ENCODE measurements around the gene ITGAL. TPM values are rescaled to one million over a fixed set of nuclear protein-coding genes. Genes with fewer than 3 reads are reported as not detected.

Gene ITGAL
- total RNA-seq, 6 experiments from 2014 or later: 7.3 to 12.4 (median 10.2) TPM

- Histone ChIP-seq H3K4me3 (peak overlapping the region in 1 of 3 donors; percentile 3), H3K27ac (peak overlapping the region in 2 of 3 donors; percentile 49 to 89), H3K27me3 (no peaks in the 10 kb centered on the region), H3K36me3 (no peaks in the 10 kb centered on the region), H3K9me3 (no peaks in the 10 kb centered on the region), H3K4me1 (peaks cover 0 to 12% (median under 1%) of the 10 kb centered on the region in 4 donors)
- intact Hi-C loops (cut with DNase I): no loop called here
- TF ChIP-seq POLR2A (IDR thresholded peaks at IDR 0.05) (no peak), CTCF (IDR thresholded peaks at IDR 0.05) (no peak)
- ATAC-seq (no peak), DNase-seq (no peak)
- WGBS (ENCODE audit: insufficient coverage, low coverage, low lambda C conversion rate, missing lambda C conversion rate): 69% methylated on average over 4 of the region's 44 CpGs
These were observed 97.4 kb downstream of the ITGAL start for GRCh38 chr16:30569746-30570635.

- intact Hi-C loops (cut with DNase I): no loop called here
- Histone ChIP-seq H3K9me3 (no peaks in the 10 kb centered on the region), H3K36me3 (no peaks in the 10 kb centered on the region), H3K4me3 (peak overlapping the region; percentile 64 to 77 (median 72)), H3K4me1 (peaks cover 0 to 12% (median under 1%) of the 10 kb centered on the region in 4 donors), H3K27me3 (no peaks in the 10 kb centered on the region), H3K27ac (peak overlapping the region; percentile 89 to 94 (median 91))
- DNase-seq: peak in 2 of 3 donors; percentile 37 to 52
- TF ChIP-seq POLR2A (IDR thresholded peaks at IDR 0.05) (no peak), CTCF (IDR thresholded peaks at IDR 0.05) (no peak)
- WGBS (ENCODE audit: insufficient coverage, low coverage, low lambda C conversion rate, missing lambda C conversion rate): 21% methylated on average over 7 of the region's 22 CpGs
- ATAC-seq: peak in 3 of 4 donors; percentile 1 to 11 (median 1)
These were observed 98.3 kb downstream of the ITGAL start for GRCh38 chr16:30570636-30571444.

GRCh38 chr16:30571445-30572322 is 99.1 kb downstream of the ITGAL start, which contains the start of gene ZNF688:
TSS of gene ZNF688 (minus strand) at chr16:30571714. CDS start at chr16:30571629, 85 bp downstream.
- H3K9me3 ChIP-seq: no peaks in the 10 kb centered on the region
- peak within 1 kb of the TSS; percentile 64 to 77 (median 72) for H3K4me3 ChIP-seq
- intact Hi-C loops (cut with DNase I): no loop called here
- peak within 1 kb of the TSS; percentile 89 to 94 (median 91) for H3K27ac ChIP-seq
- no peak for TF ChIP-seq CTCF (IDR thresholded peaks at IDR 0.05)
- peak; percentile 53 for TF ChIP-seq POLR2A (IDR thresholded peaks at IDR 0.05)
- DNase-seq (peak; percentile 91 to 92 (median 92)), ATAC-seq (peak; percentile 75 to 87 (median 84))
- H3K4me1 ChIP-seq: peaks cover 0 to 12% (median under 1%) of the 10 kb centered on the region in 4 donors
- WGBS (ENCODE audit: insufficient coverage, low coverage, low lambda C conversion rate, missing lambda C conversion rate): 0% methylated on average over 16 of the region's 67 CpGs
- H3K27me3 ChIP-seq: no peaks in the 10 kb centered on the region
- H3K36me3 ChIP-seq: no peaks in the 10 kb centered on the region

Small RNAs within 50 kb of the gene (microRNA-seq; reads per million reads assigned to microRNA genes)
- gene MIR4518: 0 to 0.87 reads per million in 2 donors

Small RNAs within 50 kb of the gene (small RNA-seq; reads per million reads assigned to genes)
- 0 reads per million in 2 experiments for gene MIR4518
- gene RF00019: 0 reads per million in 2 experiments
- gene RNU7-61P: 0 reads per million in 2 experiments

Other genes with a start within 250 kb of the ITGAL start
- gene NPIPB13, start 224.3 kb upstream of the ITGAL start, total RNA-seq: 10 to 100 TPM in 1 of 6 experiments, 1 to 10 TPM in 4, under 1 TPM in 1; 0.99 to 11.2 (median 6.7) TPM
- gene CD2BP2, start 117.4 kb upstream of the ITGAL start, total RNA-seq: 10 to 100 TPM; 14.8 to 23.8 (median 18.2) TPM
- 10 to 100 TPM in 3 of 6 experiments, 1 to 10 TPM in 3; 7.9 to 12.3 (median 10.6) TPM for gene TBC1D10B, start 102.2 kb upstream of the ITGAL start, total RNA-seq
- 1 to 10 TPM in 1 of 6 experiments, not detected in 5; 1.4 TPM for gene MYL11, start 97.9 kb upstream of the ITGAL start, total RNA-seq
- 1 to 10 TPM in 3 of 6 experiments, under 1 TPM in 3; 0.12 to 1.7 (median 0.93) TPM for gene SEPTIN1, start 90.2 kb upstream of the ITGAL start, total RNA-seq
- gene ZNF48, start 77.3 kb upstream of the ITGAL start, total RNA-seq: 1 to 10 TPM; 2.9 to 4.3 (median 3.9) TPM
- gene ZNF771, start 65.1 kb upstream of the ITGAL start, total RNA-seq: 10 to 100 TPM in 3 of 6 experiments, 1 to 10 TPM in 3; 3.9 to 11.3 (median 9.6) TPM
- gene DCTPP1, start 42.7 kb upstream of the ITGAL start, total RNA-seq: 10 to 100 TPM; 10.0 to 17.9 (median 13.9) TPM
- gene SEPHS2, start 26.9 kb upstream of the ITGAL start, total RNA-seq: 100 to 1,000 TPM; 157 to 228 (median 205) TPM
- 10 to 100 TPM; 14.7 to 21.2 (median 18.8) TPM for gene ZNF768, start 53.8 kb downstream of the ITGAL start, total RNA-seq
- 1 to 10 TPM; 5.3 to 9.7 (median 6.4) TPM for gene ZNF747, start 62.1 kb downstream of the ITGAL start, total RNA-seq
- 1 to 10 TPM; 3.2 to 6.5 (median 4.8) TPM for gene ZNF764, start 85.6 kb downstream of the ITGAL start, total RNA-seq
- gene ZNF688, start 99.0 kb downstream of the ITGAL start, total RNA-seq: 10 to 100 TPM in 1 of 6 experiments, 1 to 10 TPM in 5; 4.0 to 11.5 (median 6.5) TPM
- 1 to 10 TPM; 2.4 to 6.5 (median 5.6) TPM for gene ZNF785, start 113.0 kb downstream of the ITGAL start, total RNA-seq
- 1 to 10 TPM; 3.9 to 5.8 (median 4.4) TPM for gene ZNF689, start 137.6 kb downstream of the ITGAL start, total RNA-seq
- gene PRR14, start 178.2 kb downstream of the ITGAL start, total RNA-seq: 10 to 100 TPM; 12.8 to 23.0 (median 17.6) TPM
- 10 to 100 TPM; 13.0 to 26.2 (median 20.9) TPM for gene FBRS, start 185.7 kb downstream of the ITGAL start, total RNA-seq
- 10 to 100 TPM; 12.1 to 31.3 (median 22.6) TPM for gene SRCAP, start 226.4 kb downstream of the ITGAL start, total RNA-seq